ENCODE results near the gene CAPN5. TPM values are rescaled to one million over a fixed set of nuclear protein-coding genes. Genes with fewer than 3 reads are reported as not detected.
"Not testable (repeated sequence)": the region's sequence is repeated elsewhere in the genome, so short reads cannot be mapped to it uniquely, and the experiment has no call there.

CAPN5 gene
- total RNA-seq, 1 donor from 2014 or later: 17.2 TPM

- DNase-seq: no peak
Measured at GRCh38 chr11:77084581-77085191, 17.9 kb downstream of the CAPN5 start.

GRCh38 chr11:77085652-77086051 is 18.9 kb downstream of the CAPN5 start:
- DNase-seq: no peak

GRCh38 chr11:77086521-77087472 is 20.0 kb downstream of the CAPN5 start:
- no peak for DNase-seq

GRCh38 chr11:77087723-77088225 is 21.0 kb downstream of the CAPN5 start:
- DNase-seq: no peak

- DNase-seq: no peak
Measured at GRCh38 chr11:77088236-77089003, 21.6 kb downstream of the CAPN5 start.

GRCh38 chr11:77089004-77089545 is 22.3 kb downstream of the CAPN5 start:
- no peak for DNase-seq

- no peak for DNase-seq
Measured at GRCh38 chr11:77090046-77090372, 23.2 kb downstream of the CAPN5 start.

- no peak for DNase-seq
Measured at GRCh38 chr11:77090373-77091111, 23.8 kb downstream of the CAPN5 start.

- peak; percentile 58 for DNase-seq
Measured at GRCh38 chr11:77091146-77091940, 24.6 kb downstream of the CAPN5 start.

GRCh38 chr11:77092382-77092781 is 25.6 kb downstream of the CAPN5 start:
- DNase-seq: no peak

- no peak for DNase-seq
Measured at GRCh38 chr11:77093056-77093891, 26.5 kb downstream of the CAPN5 start.

- DNase-seq: no peak
Measured at GRCh38 chr11:77093987-77094840, 27.4 kb downstream of the CAPN5 start.

- no peak for DNase-seq
Measured at GRCh38 chr11:77094841-77095365, 28.1 kb downstream of the CAPN5 start.

- no peak for DNase-seq
Measured at GRCh38 chr11:77095551-77096490, 29.1 kb downstream of the CAPN5 start.

- DNase-seq: no peak
Measured at GRCh38 chr11:77096591-77097019, 29.8 kb downstream of the CAPN5 start.

- DNase-seq: not testable (repeated sequence)
Measured at GRCh38 chr11:77097180-77097579, 30.4 kb downstream of the CAPN5 start.
